OCI-LY1 (cell line): ENCODE data around the gene PTPRM.

Experiments
- CTCF ChIP-seq: fragments of 200-600 bp; sonication (generic), shearing (Covaris generic); IDR thresholded peaks from 2 replicates; pipeline ENCODE4 v1.5.1; 2017; ENCODE audit warnings: mild to moderate bottlenecking, antibody characterized with exemption, low read length, moderate library complexity, mixed read lengths
- EZH2 ChIP-seq: fragments of 200-600 bp; sonication (generic), shearing (Covaris generic); IDR thresholded peaks from 2 replicates; pipeline ENCODE4 v1.8.0; 2017; ENCODE audit warnings: borderline replicate concordance, mixed run types, mild to moderate bottlenecking, antibody characterized with exemption, low read length, moderate library complexity, mixed read lengths

- TF ChIP-seq CTCF (no peak), EZH2 (no peak)
These were observed 630.4 kb downstream of the PTPRM start for GRCh38 chr18:8197499-8197898.
